Left ventricle myocardium superior (tissue), 1 donor: ENCODE results near the gene LGALSL. TPM values are rescaled to one million over a fixed set of nuclear protein-coding genes. Genes with fewer than 3 reads are reported as not detected.

ENCODE experiments used
- ATAC-seq: fragments of 200-7000 bp; cut with Tn5 transposase; one replicate; pipeline ENCODE4 v1.9.1; 2020; ENCODE audit warnings: mild to moderate bottlenecking, moderate library complexity
- DNase-seq: peaks from one replicate; pipeline ENCODE4 v3.0.0-alpha.2; 2020
- intact Hi-C: fragments of 100-400 bp; cut with micrococcal nuclease; formaldehyde crosslinking; loops from one replicate; pipeline ENCODE4 v1.11.0; 2022
- total RNA-seq: library from RNA; stranded (reverse); fragmentation: NEBNext Ultra II Directional; extraction: Animal tissue kit (Norgen Biotek cat#: 25700); gene quantifications from one replicate; pipeline ENCODE4 v1.2.1, GENCODE V29; 2021
- donor health status: DM: no; HTN: yes; CAD: no; lungs with severe emphysema.

Gene LGALSL
- total RNA-seq, 1 donor from 2014 or later, result 5.8 TPM

GRCh38 chr2:64466478-64467085, 12.6 kb downstream of the LGALSL start:
- ATAC-seq, result no peak

DNA sequence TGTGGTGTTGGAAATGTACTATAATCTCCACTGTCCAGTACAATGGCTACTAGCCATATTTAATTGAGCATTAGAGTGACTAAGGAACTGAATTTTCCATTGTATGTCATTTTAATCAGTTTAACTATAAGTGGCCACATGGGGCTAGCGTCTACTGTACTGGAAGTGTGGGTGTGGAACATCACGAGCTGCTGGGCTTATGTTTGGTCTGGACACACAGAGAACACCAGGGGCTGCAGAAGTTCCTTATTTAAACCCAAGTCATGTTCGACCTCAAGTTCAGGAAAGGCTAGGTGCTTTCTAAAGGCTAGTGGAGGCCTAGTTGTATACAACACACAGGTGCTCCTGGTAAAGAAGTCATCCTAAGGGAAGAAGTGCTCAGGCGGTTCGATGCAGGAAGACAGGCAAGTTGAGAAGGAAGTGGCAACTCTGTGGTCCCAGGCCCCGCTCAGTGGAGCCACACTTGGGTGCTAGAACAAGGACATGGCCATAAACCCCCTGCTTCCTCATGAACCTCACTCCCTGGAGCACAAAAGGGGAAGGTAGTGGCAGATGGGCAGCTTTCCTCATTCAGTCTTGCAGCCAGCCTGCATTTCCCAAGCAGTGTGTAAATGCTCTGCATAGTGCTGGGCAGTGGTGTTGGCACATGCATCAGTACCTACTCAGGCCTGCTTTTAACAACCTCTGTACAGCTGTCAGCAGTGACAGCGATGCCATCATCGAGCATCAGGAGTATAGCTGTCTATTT, 13.3 kb downstream of the LGALSL start:
- intact Hi-C loops, result no loop called here
- ATAC-seq (peak; percentile 64), DNase-seq (peak; percentile 41)

More at GRCh38 chr2:64466478-64467085, 12.6 kb downstream of the LGALSL start:
- DNase-seq, result no peak
- intact Hi-C loops, result no loop called here

- intact Hi-C loops, result no loop called here
- no peak for ATAC-seq
- DNase-seq, result no peak
These were observed 15.3 kb downstream of the LGALSL start for GRCh38 chr2:64469261-64469660.

DNA sequence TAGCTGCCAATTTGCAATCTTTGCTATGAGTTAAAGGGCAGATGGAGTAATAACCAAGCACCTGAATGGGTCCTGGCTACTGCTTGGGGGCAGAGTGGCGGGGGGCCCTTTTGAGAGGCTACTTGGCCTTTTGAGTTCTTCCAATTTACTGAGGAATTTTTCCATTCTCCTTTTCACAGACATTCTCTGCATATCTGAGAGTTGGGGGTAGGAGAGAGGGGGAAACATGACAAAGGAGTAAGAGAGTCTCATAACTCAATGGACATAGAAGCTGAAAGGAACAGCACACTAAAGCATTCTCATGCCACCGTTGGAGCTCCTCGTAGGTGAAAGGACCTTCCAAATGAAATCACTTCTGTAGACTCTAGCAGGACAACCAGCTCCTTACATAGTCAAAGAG, 16.1 kb downstream of the LGALSL start:
- intact Hi-C loops, result no loop called here
- ATAC-seq (no peak), DNase-seq (no peak)

DNA sequence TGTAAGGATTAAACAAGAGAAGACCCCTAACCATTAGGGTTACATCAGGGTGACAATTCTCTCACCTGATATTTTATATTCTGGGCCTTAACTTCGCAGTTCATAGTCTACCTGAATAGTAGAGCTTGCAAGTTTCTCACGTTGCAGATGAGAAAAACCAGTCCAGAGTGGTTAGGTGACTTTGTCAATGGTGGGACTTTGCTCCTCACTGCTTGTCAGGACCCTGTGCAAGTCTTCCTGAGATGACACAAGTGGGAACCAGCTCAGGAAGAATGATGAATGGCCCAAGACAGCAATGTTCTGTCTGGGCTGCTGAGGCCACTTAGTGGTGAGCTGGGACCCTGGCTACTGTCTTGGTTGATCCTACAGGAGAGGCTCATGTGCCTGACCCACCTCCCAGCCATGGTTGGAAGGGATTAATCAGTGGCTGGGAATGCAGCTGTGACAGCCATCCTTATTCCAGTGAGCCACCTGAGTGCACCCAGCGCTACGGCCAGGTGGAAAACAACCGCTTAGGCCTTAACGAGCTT, 16.9 kb downstream of the LGALSL start:
- no peak for DNase-seq
- intact Hi-C loops, result no loop called here
- no peak for ATAC-seq

GRCh38 chr2:64471600-64471999, 17.6 kb downstream of the LGALSL start:
- no peak for DNase-seq
- intact Hi-C loops, result no loop called here
- no peak for ATAC-seq

GRCh38 chr2:64472881-64473280, 18.9 kb downstream of the LGALSL start:
- ATAC-seq, result no peak
- intact Hi-C loops, result no loop called here

DNA sequence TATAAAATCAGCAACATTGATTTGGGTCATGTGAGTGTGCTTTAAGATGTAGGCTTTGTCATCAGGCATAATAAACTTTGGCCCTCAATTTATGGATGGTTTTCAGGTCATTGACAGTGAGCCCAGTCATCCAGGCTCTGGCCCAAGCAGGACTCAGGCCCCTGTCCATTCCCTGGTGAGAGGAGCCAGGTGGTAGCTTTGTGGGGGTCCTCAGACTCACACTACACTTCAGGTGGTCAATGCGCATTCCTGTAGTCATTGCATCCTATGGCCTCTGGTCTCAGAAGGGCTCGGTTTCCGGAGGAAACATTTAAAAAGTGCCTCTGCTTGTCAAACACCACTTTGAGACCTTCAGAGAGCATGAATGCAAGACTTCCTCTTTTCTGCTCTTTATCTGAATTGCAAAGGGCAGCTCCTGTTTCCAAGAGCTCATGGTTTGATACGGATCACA, 20.2 kb downstream of the LGALSL start:
- ATAC-seq, result no peak
- intact Hi-C loops, result no loop called here
- no peak for DNase-seq

More at GRCh38 chr2:64472881-64473280, 18.9 kb downstream of the LGALSL start:
- no peak for DNase-seq

DNA sequence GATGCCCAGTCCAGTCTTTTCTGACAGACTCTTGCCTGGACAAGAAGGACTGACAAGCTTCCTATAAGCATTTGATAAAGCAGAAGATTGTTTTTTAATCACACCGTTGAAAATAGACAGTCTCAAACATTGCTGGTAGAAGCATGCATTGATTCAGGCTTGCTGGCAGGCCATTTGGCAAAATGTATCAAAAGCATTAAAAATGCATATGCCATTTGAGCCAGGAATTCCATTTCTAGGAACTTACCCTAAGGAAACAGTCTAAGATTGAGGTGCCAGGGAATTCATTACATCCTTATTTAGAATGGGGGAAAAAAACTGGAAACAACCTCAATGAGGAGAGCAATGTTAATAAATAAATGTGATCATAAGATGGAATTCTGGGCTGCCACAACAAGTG, 20.7 kb downstream of the LGALSL start:
- ATAC-seq, result no peak
- intact Hi-C loops, result no loop called here
- DNase-seq, result no peak

GRCh38 chr2:64477037-64477436, 23.1 kb downstream of the LGALSL start:
- ATAC-seq (no peak), DNase-seq (no peak)
- intact Hi-C loops, result no loop called here

DNA sequence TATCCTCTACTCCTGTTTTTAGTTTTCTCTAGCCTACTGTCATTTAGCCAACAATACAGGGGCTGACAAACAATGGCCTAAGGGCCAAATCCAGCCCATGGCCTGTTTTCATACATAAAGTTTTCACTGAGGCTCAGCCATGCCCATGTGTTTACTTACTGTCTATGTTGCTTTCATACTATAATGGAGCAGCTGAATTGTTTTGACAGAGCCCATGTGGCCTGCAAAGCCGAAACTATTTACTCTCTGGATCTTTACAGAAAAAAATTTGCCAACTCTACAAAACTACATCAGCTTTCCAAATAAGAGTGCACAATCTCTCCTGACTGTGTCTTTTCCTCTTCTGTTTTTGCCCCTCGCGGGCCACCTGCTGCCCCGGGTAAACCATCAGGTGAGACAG, 24.0 kb downstream of the LGALSL start:
- intact Hi-C loops, result no loop called here
- no peak for ATAC-seq
- DNase-seq, result no peak

- ATAC-seq (no peak), DNase-seq (no peak)
- intact Hi-C loops, result no loop called here
These were observed 24.7 kb downstream of the LGALSL start for GRCh38 chr2:64478502-64479230.

DNA sequence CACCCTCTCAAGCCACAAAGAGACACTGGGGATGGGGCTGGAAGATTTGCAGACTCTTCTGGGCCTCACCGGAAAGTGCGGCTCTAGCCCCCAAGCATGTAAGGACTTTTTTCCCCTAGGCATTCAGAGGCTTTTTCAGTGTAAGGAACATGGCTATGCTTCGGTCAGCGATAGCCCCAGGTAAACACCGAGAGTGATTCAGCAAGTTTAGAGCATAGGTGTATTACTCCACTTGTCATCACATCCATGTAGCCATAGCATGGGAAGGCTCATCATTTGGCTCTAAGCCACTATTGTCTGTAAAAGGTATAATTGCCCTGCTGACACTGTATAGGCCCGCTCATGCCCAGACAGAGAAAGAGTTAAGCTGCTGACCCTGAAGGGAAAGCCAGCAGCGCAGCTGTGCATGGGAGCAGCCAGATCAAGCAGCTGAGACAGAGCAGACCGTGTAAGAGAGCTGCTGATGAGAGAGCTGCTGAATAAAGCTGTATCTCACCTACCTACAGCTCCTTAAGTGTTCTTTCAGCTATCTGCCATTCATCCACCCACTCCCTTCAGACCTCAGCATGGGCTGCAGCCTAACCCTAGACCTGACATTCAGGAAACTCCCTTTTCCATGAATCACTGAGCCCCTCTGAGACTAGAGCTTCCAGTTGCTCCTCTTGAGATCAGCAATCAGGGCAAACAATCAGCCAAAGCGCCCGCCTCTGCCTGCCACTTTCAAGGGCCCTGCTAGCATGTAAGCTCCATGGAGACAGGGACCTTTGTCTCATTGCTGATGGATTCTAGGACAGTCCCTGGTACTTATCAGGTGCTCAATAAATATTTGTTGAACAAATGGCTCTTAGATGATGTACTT, 25.5 kb downstream of the LGALSL start:
- intact Hi-C loops, result no loop called here
- no peak for ATAC-seq
- DNase-seq, result no peak

GRCh38 chr2:64481665-64482064, 27.7 kb downstream of the LGALSL start:
- no peak for DNase-seq
- intact Hi-C loops, result no loop called here
- no peak for ATAC-seq

- DNase-seq (no peak), ATAC-seq (no peak)
- intact Hi-C loops, result no loop called here
These were observed 28.3 kb downstream of the LGALSL start for GRCh38 chr2:64482243-64482642.

GRCh38 chr2:64482765-64483504, 29.0 kb downstream of the LGALSL start:
- ATAC-seq (peak; percentile 39), DNase-seq (no peak)
- intact Hi-C loops, result no loop called here

DNA sequence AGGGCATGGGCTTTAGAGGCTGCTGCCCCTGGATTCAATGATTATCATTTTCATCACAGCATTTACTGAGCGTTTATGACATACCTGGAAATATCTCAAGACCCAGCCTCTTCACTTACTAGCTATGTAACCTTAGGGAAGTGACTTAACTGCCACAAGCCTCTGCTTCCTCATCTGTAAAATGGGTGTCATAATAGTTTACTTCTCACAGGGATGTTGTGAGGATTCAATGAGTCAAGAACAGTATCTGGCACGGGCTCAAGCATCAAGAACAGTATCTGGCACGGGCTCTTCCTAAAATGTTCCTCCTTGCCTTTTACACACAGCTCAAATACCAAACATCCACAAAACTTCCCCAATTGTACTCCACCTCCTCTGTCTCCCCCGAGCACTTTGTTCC, 31.4 kb downstream of the LGALSL start:
- DNase-seq (no peak), ATAC-seq (no peak)
- intact Hi-C loops, result no loop called here

- intact Hi-C loops, result no loop called here
- DNase-seq (peak; percentile 41), ATAC-seq (peak; percentile 83)
These were observed 32.0 kb downstream of the LGALSL start for GRCh38 chr2:64485961-64486360.
